ENCODE results near the gene NDUFAF8.

- TF ChIP-seq EZH2 (IDR thresholded peaks at IDR 0.05; ENCODE audit: borderline replicate concordance, low read depth, low read length, poor library complexity, severe bottlenecking): no peak
- TF ChIP-seq CTCF (conservative IDR thresholded peaks at IDR 0.05; ENCODE audit: low read depth, low read length): no peak
Observed at GRCh38 chr17:81234506-81234855, 4.6 kb upstream of the NDUFAF8 start.
